ENCODE measurements around the gene GRM1. TPM values are rescaled to one million over a fixed set of nuclear protein-coding genes. Genes with fewer than 3 reads are reported as not detected.
A peak's percentile ranks its signal among the peaks of the same experiment; 100 is the strongest.

GRM1 gene
- total RNA-seq, 2 donors from 2014 or later = not detected

DNA sequence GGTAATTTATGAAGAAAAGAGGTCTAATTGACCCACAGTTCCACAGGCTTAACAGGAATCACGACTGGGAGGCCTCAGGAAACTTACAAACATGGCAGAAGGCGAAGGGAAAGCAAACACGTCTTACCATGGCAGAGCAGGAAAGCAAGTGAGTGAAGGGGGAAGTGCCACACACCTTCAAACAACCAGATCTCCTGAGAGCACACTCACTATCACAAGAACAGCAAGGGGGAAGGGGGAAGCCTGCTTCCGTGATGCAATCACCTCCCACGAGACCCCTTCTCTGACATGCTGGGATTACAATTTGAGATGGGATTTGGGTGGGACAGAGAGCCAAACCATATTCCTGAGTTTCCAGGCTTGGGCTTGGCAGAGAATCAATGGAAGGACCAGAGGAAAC, 390.7 kb downstream of the GRM1 start:
- no peaks in the 10 kb centered on the region for H3K9me3 Mint-ChIP-seq
- H3K36me3 Mint-ChIP-seq (ENCODE audit: insufficient read depth in 2 of 2) = no peaks in the 10 kb centered on the region
- no peaks in the 10 kb centered on the region for H3K4me1 Mint-ChIP-seq (ENCODE audit: low read depth)
- peaks cover 9% of the 10 kb centered on the region for H3K27me3 Mint-ChIP-seq (ENCODE audit: low read depth)
- DNase-seq (no peak), ATAC-seq (replicated peaks in 1 of 2) (no peak)
- no peak overlapping the region for H3K4me3 Mint-ChIP-seq
- no peak overlapping the region for H3K27ac Mint-ChIP-seq

DNA sequence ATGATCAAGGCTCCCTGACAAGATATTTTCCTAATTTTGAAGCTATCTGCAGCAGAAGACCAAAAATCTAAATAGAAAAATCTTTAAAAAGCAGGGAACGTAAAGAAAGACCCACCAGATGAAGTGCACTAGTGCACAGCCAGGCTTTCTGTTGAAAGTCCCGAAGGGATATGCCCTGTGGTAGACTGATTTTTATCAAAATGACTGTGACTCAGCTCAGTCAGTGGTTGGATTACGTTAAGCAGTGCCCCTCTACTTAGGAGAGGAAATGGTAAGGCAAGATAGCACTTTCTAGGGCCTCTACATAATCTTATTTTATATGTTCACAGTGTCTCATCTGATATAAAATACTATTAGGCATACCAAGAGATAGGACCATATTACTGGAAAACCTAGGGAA, 391.4 kb downstream of the GRM1 start:
- Mint-ChIP-seq H3K27me3 (ENCODE audit: low read depth) (peaks cover 9% of the 10 kb centered on the region), H3K36me3 (ENCODE audit: insufficient read depth in 2 of 2) (no peaks in the 10 kb centered on the region), H3K4me3 (no peak overlapping the region), H3K27ac (no peak overlapping the region), H3K9me3 (no peaks in the 10 kb centered on the region), H3K4me1 (ENCODE audit: low read depth) (no peaks in the 10 kb centered on the region)
- no peak for ATAC-seq (replicated peaks in 1 of 2)
- DNase-seq = no peak

DNA sequence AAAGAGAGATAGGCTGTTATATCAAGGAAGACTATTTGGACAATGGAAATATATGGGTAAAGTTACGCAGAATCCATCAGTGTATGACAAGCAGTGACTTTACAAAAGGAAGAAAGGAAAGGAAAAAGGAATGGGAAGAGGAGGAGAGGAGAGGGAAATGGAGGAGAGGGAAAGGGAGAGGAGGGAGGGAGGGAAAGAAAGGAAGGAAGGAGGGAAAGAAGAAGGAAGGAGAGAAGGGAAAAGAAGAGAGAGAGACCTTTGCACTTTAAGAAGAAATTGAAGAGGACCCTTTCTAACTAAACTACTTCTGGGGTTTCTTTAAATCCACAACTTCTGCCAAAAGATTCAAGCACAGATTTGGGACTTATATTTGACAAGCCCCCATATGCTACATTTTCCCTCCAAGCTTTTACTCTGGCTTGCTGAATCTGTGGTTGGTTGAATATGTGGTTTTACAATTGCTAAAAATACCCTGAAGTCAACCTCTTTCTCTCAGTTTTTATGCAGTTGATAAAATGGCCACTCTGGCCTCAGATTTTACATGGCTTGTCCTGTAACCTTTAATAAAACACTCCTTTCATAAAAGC, 394.0 kb downstream of the GRM1 start:
- peaks cover 9% of the 10 kb centered on the region for H3K27me3 Mint-ChIP-seq (ENCODE audit: low read depth)
- ATAC-seq (replicated peaks in 1 of 2) = no peak
- no peaks in the 10 kb centered on the region for H3K36me3 Mint-ChIP-seq (ENCODE audit: insufficient read depth in 2 of 2)
- no peak for DNase-seq
- H3K4me1 Mint-ChIP-seq (ENCODE audit: low read depth) = no peaks in the 10 kb centered on the region
- no peak overlapping the region for H3K4me3 Mint-ChIP-seq
- no peaks in the 10 kb centered on the region for H3K9me3 Mint-ChIP-seq
- H3K27ac Mint-ChIP-seq = no peak overlapping the region

DNA sequence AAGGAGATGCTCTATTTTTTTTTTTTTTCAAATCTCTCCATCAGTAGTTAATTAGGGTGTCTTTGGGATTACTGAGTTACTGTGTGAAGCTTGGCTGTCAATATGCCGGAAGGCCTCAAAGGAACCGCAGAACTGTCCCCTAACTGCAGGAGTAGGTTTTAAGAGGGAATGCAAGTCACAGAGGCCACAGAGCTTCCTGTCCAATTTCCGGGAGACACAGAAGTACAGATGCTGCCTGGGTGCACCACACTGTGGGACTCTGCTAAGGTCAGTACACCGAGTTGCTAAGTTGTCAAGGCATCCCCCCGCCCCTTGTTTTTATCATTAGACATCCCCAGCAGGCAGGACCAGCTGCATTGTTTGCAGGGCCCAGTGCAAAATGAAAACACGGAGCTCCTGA, 394.6 kb downstream of the GRM1 start:
- Mint-ChIP-seq H3K36me3 (ENCODE audit: insufficient read depth in 2 of 2) (no peaks in the 10 kb centered on the region), H3K9me3 (no peaks in the 10 kb centered on the region), H3K27me3 (ENCODE audit: low read depth) (peaks cover 9% of the 10 kb centered on the region), H3K27ac (no peak overlapping the region), H3K4me1 (ENCODE audit: low read depth) (no peaks in the 10 kb centered on the region), H3K4me3 (no peak overlapping the region)
- DNase-seq = no peak
- ATAC-seq (replicated peaks in 1 of 2) = no peak

DNA sequence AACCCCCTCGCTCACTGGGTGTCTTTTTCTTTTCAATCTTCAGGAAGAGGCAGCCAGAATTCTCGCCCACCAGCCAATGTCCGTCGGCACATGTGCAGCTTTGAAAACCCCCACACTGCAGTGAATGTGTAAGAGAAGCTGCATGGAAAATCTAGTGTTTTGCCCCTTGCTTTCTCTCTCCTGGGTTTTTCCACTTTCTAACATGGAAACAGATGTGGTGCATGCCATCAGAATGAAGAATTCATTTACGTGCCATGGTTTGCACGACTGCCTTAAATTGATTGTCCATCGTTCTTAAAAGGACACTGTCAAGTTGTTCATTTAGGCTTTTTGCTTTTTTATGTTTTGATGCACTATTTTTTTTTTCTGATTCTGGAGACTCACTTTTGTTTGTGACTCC, 397.7 kb downstream of the GRM1 start:
- DNase-seq (no peak), ATAC-seq (replicated peaks in 1 of 2) (no peak)
- H3K27me3 Mint-ChIP-seq (ENCODE audit: low read depth) = no peaks in the 10 kb centered on the region
- H3K4me1 Mint-ChIP-seq (ENCODE audit: low read depth) = no peaks in the 10 kb centered on the region
- no peak overlapping the region for H3K27ac Mint-ChIP-seq
- no peaks in the 10 kb centered on the region for H3K9me3 Mint-ChIP-seq
- no peaks in the 10 kb centered on the region for H3K36me3 Mint-ChIP-seq (ENCODE audit: insufficient read depth in 2 of 2)
- H3K4me3 Mint-ChIP-seq = no peak overlapping the region

DNA sequence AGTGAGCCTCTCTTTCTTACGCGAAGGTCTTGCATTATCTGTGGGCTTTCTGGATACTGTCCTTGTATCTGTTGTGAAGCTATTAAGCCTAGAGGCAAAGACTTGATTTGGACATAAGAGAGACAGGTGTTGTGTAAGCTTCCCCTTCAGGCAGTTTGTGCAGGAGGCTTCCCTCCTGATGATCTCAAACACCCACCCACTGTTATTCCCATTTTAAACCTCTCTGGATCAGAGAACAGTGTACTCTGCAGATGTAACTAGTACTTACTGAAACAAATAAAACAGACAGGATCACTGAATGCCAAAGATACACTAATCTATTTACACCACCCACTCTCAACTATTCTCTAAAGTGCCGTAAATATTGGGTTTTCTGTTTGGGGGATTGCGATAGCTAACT, 401.0 kb downstream of the GRM1 start:
- DNase-seq (no peak), ATAC-seq (replicated peaks in 1 of 2) (no peak)
- no peaks in the 10 kb centered on the region for H3K4me1 Mint-ChIP-seq (ENCODE audit: low read depth)
- H3K36me3 Mint-ChIP-seq (ENCODE audit: insufficient read depth in 2 of 2) = no peaks in the 10 kb centered on the region
- H3K9me3 Mint-ChIP-seq = no peaks in the 10 kb centered on the region
- H3K27me3 Mint-ChIP-seq (ENCODE audit: low read depth) = peaks cover 20% of the 10 kb centered on the region
- H3K27ac Mint-ChIP-seq = no peak overlapping the region
- H3K4me3 Mint-ChIP-seq = no peak overlapping the region

DNA sequence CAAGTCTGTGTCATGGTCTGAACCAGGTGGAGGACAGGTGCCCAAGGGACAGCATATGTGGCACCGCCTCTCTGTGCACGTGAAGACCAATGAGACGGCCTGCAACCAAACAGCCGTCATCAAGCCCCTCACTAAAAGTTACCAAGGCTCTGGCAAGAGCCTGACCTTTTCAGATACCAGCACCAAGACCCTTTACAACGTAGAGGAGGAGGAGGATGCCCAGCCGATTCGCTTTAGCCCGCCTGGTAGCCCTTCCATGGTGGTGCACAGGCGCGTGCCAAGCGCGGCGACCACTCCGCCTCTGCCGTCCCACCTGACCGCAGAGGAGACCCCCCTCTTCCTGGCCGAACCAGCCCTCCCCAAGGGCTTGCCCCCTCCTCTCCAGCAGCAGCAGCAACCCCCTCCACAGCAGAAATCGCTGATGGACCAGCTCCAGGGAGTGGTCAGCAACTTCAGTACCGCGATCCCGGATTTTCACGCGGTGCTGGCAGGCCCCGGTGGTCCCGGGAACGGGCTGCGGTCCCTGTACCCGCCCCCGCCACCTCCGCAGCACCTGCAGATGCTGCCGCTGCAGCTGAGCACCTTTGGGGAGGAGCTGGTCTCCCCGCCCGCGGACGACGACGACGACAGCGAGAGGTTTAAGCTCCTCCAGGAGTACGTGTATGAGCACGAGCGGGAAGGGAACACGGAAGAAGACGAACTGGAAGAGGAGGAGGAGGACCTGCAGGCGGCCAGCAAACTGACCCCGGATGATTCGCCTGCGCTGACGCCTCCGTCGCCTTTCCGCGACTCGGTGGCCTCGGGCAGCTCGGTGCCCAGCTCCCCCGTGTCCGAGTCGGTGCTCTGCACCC, 405.2 kb downstream of the GRM1 start:
- no peak for DNase-seq
- Mint-ChIP-seq H3K27me3 (ENCODE audit: low read depth) (peaks cover 26% of the 10 kb centered on the region), H3K27ac (no peak overlapping the region), H3K36me3 (ENCODE audit: insufficient read depth in 2 of 2) (no peaks in the 10 kb centered on the region), H3K4me1 (ENCODE audit: low read depth) (no peaks in the 10 kb centered on the region), H3K9me3 (no peaks in the 10 kb centered on the region), H3K4me3 (peak overlapping the region in 1 of 2 donors; percentile 25)
- no peak for ATAC-seq (replicated peaks in 1 of 2)

DNA sequence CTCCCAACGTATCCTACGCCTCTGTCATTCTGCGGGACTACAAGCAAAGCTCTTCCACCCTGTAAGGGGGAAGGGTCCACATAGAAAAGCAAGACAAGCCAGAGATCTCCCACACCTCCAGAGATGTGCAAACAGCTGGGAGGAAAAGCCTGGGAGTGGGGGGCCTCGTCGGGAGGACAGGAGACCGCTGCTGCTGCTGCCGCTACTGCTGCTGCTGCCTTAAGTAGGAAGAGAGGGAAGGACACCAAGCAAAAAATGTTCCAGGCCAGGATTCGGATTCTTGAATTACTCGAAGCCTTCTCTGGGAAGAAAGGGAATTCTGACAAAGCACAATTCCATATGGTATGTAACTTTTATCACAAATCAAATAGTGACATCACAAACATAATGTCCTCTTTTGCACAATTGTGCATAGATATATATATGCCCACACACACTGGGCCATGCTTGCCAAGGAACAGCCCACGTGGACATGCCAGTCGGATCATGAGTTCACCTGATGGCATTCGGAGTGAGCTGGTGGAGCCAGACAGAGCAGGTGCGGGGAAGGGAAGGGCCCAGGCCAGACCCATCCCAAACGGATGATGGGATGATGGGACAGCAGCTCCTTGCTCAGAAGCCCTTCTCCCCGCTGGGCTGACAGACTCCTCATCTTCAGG, 406.0 kb downstream of the GRM1 start:
- no peaks in the 10 kb centered on the region for H3K36me3 Mint-ChIP-seq (ENCODE audit: insufficient read depth in 2 of 2)
- peaks cover 26% of the 10 kb centered on the region for H3K27me3 Mint-ChIP-seq (ENCODE audit: low read depth)
- ATAC-seq (replicated peaks in 1 of 2) (no peak), DNase-seq (no peak)
- H3K9me3 Mint-ChIP-seq = no peaks in the 10 kb centered on the region
- no peak overlapping the region for H3K27ac Mint-ChIP-seq
- H3K4me3 Mint-ChIP-seq = no peak overlapping the region
- no peaks in the 10 kb centered on the region for H3K4me1 Mint-ChIP-seq (ENCODE audit: low read depth)

DNA sequence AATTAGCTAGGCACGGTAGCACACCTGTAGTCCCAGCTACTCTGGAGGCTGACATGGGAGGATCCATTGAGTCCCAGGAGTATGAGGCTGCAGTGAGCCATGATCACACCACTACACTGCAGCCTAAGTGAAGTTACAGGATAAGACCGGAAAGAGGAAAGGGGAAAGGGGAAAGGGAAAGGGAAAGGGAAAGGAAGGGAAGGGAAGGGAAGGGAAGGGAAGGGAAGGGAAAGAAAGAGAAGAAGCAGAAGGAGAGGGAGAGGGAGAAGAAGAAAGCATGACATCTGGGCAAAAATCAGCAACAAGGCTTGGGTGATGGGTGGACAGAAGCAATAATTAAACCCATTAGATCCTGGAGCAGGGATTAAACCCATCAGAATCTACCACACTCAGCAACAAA, 413.0 kb downstream of the GRM1 start:
- Mint-ChIP-seq H3K36me3 (ENCODE audit: insufficient read depth in 2 of 2) (peaks cover 0 to 1% of the 10 kb centered on the region in 2 donors), H3K4me3 (no peak overlapping the region), H3K9me3 (no peaks in the 10 kb centered on the region), H3K4me1 (ENCODE audit: low read depth) (no peaks in the 10 kb centered on the region), H3K27me3 (ENCODE audit: low read depth) (no peaks in the 10 kb centered on the region), H3K27ac (no peak overlapping the region)
- DNase-seq = no peak
- no peak for ATAC-seq (replicated peaks in 1 of 2)

DNA sequence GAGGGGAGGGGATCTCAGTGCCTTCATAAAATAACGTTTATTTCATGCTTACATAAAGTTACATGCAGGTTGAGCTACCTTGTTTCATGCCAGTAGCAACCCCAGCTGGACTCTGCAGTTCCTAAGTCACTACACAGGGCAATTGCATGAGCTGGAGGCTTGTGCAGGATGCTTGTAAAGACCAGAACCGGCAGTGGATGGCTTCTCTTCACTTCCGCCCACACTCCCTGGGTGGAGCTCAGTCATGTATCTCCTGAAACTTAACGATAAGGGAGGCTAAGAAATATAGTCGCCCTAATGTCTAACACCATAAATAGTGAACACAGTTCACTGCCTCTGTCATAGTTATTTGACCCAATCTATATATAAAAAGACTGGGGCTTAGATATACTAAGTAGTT, 415.3 kb downstream of the GRM1 start:
- H3K4me3 Mint-ChIP-seq = no peak overlapping the region
- no peak overlapping the region for H3K27ac Mint-ChIP-seq
- H3K27me3 Mint-ChIP-seq (ENCODE audit: low read depth) = no peaks in the 10 kb centered on the region
- peaks cover 0 to 1% of the 10 kb centered on the region in 2 donors for H3K36me3 Mint-ChIP-seq (ENCODE audit: insufficient read depth in 2 of 2)
- H3K9me3 Mint-ChIP-seq = peaks cover 3 to 5% of the 10 kb centered on the region in 2 donors
- H3K4me1 Mint-ChIP-seq (ENCODE audit: low read depth) = no peaks in the 10 kb centered on the region
- ATAC-seq (replicated peaks in 1 of 2) (no peak), DNase-seq (no peak)

DNA sequence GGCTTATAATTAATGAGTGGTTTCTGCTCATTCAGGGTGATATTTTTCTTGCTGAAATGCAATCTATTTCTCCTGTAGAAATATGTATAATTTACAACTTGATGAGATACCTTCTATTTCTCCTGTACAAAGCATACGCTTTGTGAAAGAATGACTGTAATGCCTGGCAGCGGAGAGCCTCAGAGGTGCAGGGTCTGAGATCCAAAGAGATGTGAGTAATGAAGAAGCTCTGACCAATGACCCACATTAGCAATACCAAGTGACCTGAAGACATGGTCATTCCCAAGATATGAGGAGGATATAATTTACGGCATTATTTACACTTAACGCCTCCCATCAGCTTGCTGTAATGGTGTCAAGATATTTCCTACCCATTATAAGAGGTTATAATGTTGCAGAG, 416.4 kb downstream of the GRM1 start:
- Mint-ChIP-seq H3K27me3 (ENCODE audit: low read depth) (no peaks in the 10 kb centered on the region), H3K27ac (no peak overlapping the region), H3K4me1 (ENCODE audit: low read depth) (no peaks in the 10 kb centered on the region), H3K36me3 (ENCODE audit: insufficient read depth in 2 of 2) (peaks cover 0 to under 1% of the 10 kb centered on the region in 2 donors), H3K4me3 (no peak overlapping the region), H3K9me3 (peaks cover 5 to 7% of the 10 kb centered on the region in 2 donors)
- DNase-seq = no peak
- no peak for ATAC-seq (replicated peaks in 1 of 2)

DNA sequence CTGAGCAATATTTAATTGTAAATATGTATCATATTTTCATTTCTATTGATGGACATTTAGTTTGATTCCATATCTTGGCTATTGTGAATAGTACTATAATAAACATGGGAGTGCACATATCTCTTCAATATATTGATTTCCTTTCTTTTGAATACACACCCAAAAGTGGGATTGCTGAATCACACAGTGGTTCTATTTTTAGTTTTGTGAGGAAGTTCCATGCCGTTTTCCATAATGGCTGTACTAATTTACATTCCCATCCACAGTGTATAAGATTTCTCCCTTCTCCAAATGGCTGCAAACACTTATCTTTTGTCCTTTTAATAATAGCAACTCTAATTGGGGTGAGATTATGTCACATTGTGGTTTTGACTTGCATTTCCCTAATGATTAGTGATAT, 428.0 kb downstream of the GRM1 start:
- no peak overlapping the region for H3K27ac Mint-ChIP-seq
- peaks cover 7 to 9% of the 10 kb centered on the region in 2 donors for H3K9me3 Mint-ChIP-seq
- no peak for DNase-seq
- peaks cover 2 to 6% of the 10 kb centered on the region in 2 donors for H3K36me3 Mint-ChIP-seq (ENCODE audit: insufficient read depth in 2 of 2)
- no peak for ATAC-seq (replicated peaks in 1 of 2)
- no peaks in the 10 kb centered on the region for H3K4me1 Mint-ChIP-seq (ENCODE audit: low read depth)
- H3K4me3 Mint-ChIP-seq = no peak overlapping the region
- no peaks in the 10 kb centered on the region for H3K27me3 Mint-ChIP-seq (ENCODE audit: low read depth)

DNA sequence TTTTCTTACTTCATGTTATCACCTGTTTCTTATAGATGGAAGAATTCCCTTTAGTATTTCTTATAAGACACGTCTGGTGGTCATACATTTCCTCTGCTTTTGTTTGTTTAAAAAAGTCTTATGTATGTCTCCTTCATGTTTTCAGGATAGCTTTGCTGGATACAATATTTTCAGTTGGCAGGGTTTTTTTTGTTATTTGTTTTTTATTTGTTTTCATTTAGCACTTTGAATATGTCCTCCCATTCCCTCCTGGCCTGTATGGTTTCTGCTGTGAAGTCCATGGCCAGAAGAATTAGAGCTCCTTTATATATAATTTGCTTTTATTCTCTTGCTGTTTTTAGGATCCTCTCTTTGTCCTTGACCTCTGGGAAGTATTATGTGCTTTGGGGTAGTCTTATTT, 432.1 kb downstream of the GRM1 start:
- H3K4me1 Mint-ChIP-seq (ENCODE audit: low read depth) = no peaks in the 10 kb centered on the region
- ATAC-seq (replicated peaks in 1 of 2) = no peak
- H3K9me3 Mint-ChIP-seq = peaks cover 10 to 12% of the 10 kb centered on the region in 2 donors
- H3K36me3 Mint-ChIP-seq (ENCODE audit: insufficient read depth in 2 of 2) = peaks cover 2 to 6% of the 10 kb centered on the region in 2 donors
- no peak overlapping the region for H3K27ac Mint-ChIP-seq
- no peak overlapping the region for H3K4me3 Mint-ChIP-seq
- H3K27me3 Mint-ChIP-seq (ENCODE audit: low read depth) = no peaks in the 10 kb centered on the region
- DNase-seq = no peak
